ENCODE results near the gene SOX9. TPM values are rescaled to one million over a fixed set of nuclear protein-coding genes. Genes with fewer than 3 reads are reported as not detected.

The SOX9 gene
- total RNA-seq, 3 donors from 2014 or later: 17.2 to 46.0 (median 39.8) TPM

DNA sequence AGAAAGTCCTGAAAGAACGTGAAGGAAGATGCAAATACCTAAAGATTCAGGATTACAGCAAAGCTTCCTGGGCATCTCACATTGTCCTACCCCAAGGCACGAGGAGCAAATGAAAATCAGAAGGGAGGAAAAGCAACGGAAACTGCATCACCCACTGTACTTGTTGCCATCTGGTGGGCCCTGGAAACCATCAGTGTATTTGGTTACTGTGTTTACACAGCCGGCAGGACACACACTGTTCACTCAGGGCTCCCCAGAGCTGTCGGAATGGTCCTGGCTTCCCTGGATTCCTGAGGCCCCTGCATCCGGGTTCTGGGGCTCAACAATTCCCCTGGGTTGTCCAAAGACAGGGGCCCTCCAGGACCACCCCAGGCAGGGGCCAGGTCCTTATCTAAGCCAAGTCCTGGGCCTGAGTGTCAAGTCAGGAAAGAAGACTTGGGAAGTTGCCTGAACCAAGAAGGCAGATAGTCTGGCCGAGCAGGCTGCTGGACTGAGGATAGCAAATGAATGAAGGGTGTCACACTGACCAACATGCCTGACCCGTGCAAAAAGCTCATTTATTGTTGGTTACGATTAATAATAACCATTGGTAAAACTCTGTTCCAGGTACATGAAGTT, 52.8 kb downstream of the SOX9 start:
- DNase-seq (no peak), ATAC-seq (peak; percentile 44)
- Histone ChIP-seq H3K4me3 (no peak overlapping the region), H3K9me3 (no peaks in the 10 kb centered on the region), H3K4me1 (ENCODE audit: low read depth) (peaks cover 17% of the 10 kb centered on the region), H3K36me3 (ENCODE audit: low read depth) (no peaks in the 10 kb centered on the region)
- TF ChIP-seq, protein P1, sequence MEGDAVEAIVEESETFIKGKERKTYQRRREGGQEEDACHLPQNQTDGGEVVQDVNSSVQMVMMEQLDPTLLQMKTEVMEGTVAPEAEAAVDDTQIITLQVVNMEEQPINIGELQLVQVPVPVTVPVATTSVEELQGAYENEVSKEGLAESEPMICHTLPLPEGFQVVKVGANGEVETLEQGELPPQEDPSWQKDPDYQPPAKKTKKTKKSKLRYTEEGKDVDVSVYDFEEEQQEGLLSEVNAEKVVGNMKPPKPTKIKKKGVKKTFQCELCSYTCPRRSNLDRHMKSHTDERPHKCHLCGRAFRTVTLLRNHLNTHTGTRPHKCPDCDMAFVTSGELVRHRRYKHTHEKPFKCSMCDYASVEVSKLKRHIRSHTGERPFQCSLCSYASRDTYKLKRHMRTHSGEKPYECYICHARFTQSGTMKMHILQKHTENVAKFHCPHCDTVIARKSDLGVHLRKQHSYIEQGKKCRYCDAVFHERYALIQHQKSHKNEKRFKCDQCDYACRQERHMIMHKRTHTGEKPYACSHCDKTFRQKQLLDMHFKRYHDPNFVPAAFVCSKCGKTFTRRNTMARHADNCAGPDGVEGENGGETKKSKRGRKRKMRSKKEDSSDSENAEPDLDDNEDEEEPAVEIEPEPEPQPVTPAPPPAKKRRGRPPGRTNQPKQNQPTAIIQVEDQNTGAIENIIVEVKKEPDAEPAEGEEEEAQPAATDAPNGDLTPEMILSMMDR (IDR thresholded peaks at IDR 0.05): no peak
- intact Hi-C loops (cut with DNase I, micrococcal nuclease): no loop called here

DNA sequence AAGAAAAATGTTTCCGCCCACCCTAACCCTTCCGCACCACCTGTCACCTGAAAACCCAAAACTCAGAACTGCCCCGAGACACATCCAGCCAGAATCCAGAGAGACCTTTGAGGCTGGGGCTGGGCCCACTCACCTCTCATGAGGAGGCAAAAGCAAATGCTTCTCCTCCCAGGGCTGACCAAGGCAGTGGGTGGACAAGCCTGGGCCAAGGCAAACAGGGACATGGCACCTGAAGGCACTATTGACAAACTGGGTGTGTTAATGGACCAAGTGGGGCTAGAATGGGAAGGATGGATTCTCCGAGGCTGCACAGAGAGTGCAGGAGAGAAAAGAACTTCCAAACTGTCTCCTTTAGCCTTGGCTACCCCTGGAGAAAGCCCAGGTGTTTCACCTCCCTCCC, 54.4 kb downstream of the SOX9 start:
- DNase-seq: no peak
- peak; percentile 52 for ATAC-seq
- TF ChIP-seq, protein P1 (IDR thresholded peaks at IDR 0.05): no peak
- no peaks in the 10 kb centered on the region for H3K9me3 ChIP-seq
- H3K4me1 ChIP-seq (ENCODE audit: low read depth): peaks cover 17% of the 10 kb centered on the region
- intact Hi-C loops (cut with DNase I, micrococcal nuclease): no loop called here
- H3K36me3 ChIP-seq (ENCODE audit: low read depth): no peaks in the 10 kb centered on the region
- no peak overlapping the region for H3K4me3 ChIP-seq
